K562 (cell line): ENCODE results near the gene ARL2. TPM values are rescaled to one million over a fixed set of nuclear protein-coding genes. Genes with fewer than 3 reads are reported as not detected.

Source experiments
- CCNT2 ChIP-seq: IDR thresholded peaks from 2 replicates; pipeline ENCODE4 v1.6.1; 2011; ENCODE audit warnings: borderline replicate concordance, low read depth, mild to moderate bottlenecking, moderate library complexity, mixed read lengths, low read length; ENCODE audit not compliant: insufficient read length; ENCODE audit errors: extremely low read depth
- CREB5 ChIP-seq: fragments of 250-450 bp; sonication (Bioruptor Pico); IDR thresholded peaks from 2 replicates; pipeline ENCODE4 v1.5.0; 2020; ENCODE audit warnings: mild to moderate bottlenecking
- E2F6 ChIP-seq, 2 experiments: IDR thresholded peaks; 2 replicates each; pipeline ENCODE4 v1.6.1; 2011; ENCODE audit warnings: borderline replicate concordance in 1 of 2, control low read depth in 1 of 2, low read depth in 1 of 2, low read length in 1 of 2, mild to moderate bottlenecking in 1 of 2, mixed read lengths in 1 of 2, moderate library complexity in 1 of 2; ENCODE audit not compliant: insufficient read depth in 1 of 2, insufficient read length in 1 of 2, poor library complexity in 1 of 2, severe bottlenecking in 1 of 2; ENCODE audit errors: extremely low read depth in 1 of 2
- ETS2 ChIP-seq: IDR thresholded peaks from 2 replicates; pipeline ENCODE4 v1.6.1; 2016; ENCODE audit warnings: borderline replicate concordance, missing genetic modification characterization, mild to moderate bottlenecking, moderate library complexity, missing compliant biosample characterization; ENCODE audit not compliant: poor library complexity, severe bottlenecking
- MEF2D ChIP-seq: conservative IDR thresholded peaks from 2 replicates; pipeline ENCODE4 v1.6.1; 2016; ENCODE audit warnings: low read depth, missing genetic modification characterization, missing compliant biosample characterization
- NR3C1 ChIP-seq: sonication (generic); formaldehyde crosslinking; IDR thresholded peaks from 2 replicates; pipeline ENCODE4 v1.8.1; 2022; ENCODE audit warnings: missing genetic modification reagents
- POLR2H ChIP-seq: IDR thresholded peaks from 2 replicates; pipeline ENCODE4 v1.6.1; 2016; ENCODE audit warnings: missing genetic modification characterization, low read depth, mild to moderate bottlenecking, control low read depth, missing compliant biosample characterization, moderate library complexity
- PTBP1 ChIP-seq: fragments of 200-400 bp; formaldehyde crosslinking; IDR thresholded peaks from 2 replicates; pipeline ENCODE4 v1.6.1; 2017; ENCODE audit warnings: low read depth, low read length
- RFX5 ChIP-seq: IDR thresholded peaks from 2 replicates; pipeline ENCODE4 v1.6.1; 2011; ENCODE audit warnings: low read depth, mild to moderate bottlenecking, improper control_type of control experiment, low read length
- TAF7 ChIP-seq: fragments of 450-650 bp; IDR thresholded peaks from 2 replicates; pipeline ENCODE4 v1.6.1; 2016; ENCODE audit warnings: missing genetic modification characterization, missing compliant biosample characterization
- TGIF2 ChIP-seq: sonication (generic); formaldehyde crosslinking; IDR thresholded peaks from 2 replicates; pipeline ENCODE4 v1.8.1; 2022; ENCODE audit warnings: mild to moderate bottlenecking, missing genetic modification reagents, moderate library complexity
- ZBTB43 ChIP-seq: sonication (generic); formaldehyde crosslinking; IDR thresholded peaks from 2 replicates; pipeline ENCODE4 v1.8.0; 2023; ENCODE audit warnings: mild to moderate bottlenecking, missing genetic modification reagents
- ZNF407 ChIP-seq: fragments of 450-650 bp; IDR thresholded peaks from 2 replicates; pipeline ENCODE4 v1.6.1; 2016; ENCODE audit warnings: low read depth
- ZNF586 ChIP-seq: fragments of 450-650 bp; formaldehyde crosslinking; conservative IDR thresholded peaks from 2 replicates; pipeline ENCODE4 v1.4.0; 2020; ENCODE audit warnings: mild to moderate bottlenecking, moderate library complexity
- polyA plus RNA-seq, 8 experiments: library from polyadenylated mRNA; depleted of rRNA in 4 of 8; stranded (reverse) in 5 of 8; unstranded in 3 of 8; fragments of >200 nt; fragmentation: Nextera tagmentation in 2 of 8; fragmentation: Illumina TruSeq in 1 of 8; extraction: Ambion mirVana in 2 of 8; extraction: Trizol in 1 of 8; gene quantifications; 2 replicates each; pipeline versions ENCODE4 v1.2.1 to v1.2.3, GENCODE V29; 2011 to 2014; ENCODE audit warnings: inconsistent platforms in 1 of 8, missing spikeins in 1 of 8
- total RNA-seq, 7 experiments: library from RNA; depleted of rRNA in 6 of 7; stranded (reverse); fragments of >200 nt in 6 of 7; fragmentation: Illumina TruSeq in 2 of 7; extraction: Trizol in 2 of 7; gene quantifications; 2 replicates each; pipeline versions ENCODE4 v1.2.1 to v1.2.3, GENCODE V29; 2011 to 2021; ENCODE audit warnings: low replicate concordance in 1 of 7

Gene ARL2
- total and polyA plus RNA-seq, 9 of the 15 experiments (the other 6 are each of a cell fraction or from before 2014, with no cell fraction given) = 5.7 to 154 (median 92.2) TPM

GRCh38 chr11:65027213-65028067 is 13.5 kb downstream of the ARL2 start, which contains the start of gene SNX15 (continued):
- no peak for TF ChIP-seq ZNF407
- no peak for TF ChIP-seq ZNF586
- TF ChIP-seq CCNT2 = peak; percentile 81
- TF ChIP-seq CREB5 (CRISPR knock-in tag) = no peak
- TF ChIP-seq NR3C1 (CRISPR knock-in tag) = no peak
- no peak for TF ChIP-seq PTBP1
- TF ChIP-seq E2F6 (IDR thresholded peaks at IDR 0.05; ENCODE audit: borderline replicate concordance in 1 of 2, extremely low read depth in 1 of 2, insufficient read depth in 1 of 2, insufficient read length in 1 of 2, low read depth in 1 of 2, low read length in 1 of 2, poor library complexity in 1 of 2, severe bottlenecking in 1 of 2) = peak; percentile 86 to 88
- TF ChIP-seq RFX5 = no peak
- peak; percentile 39; the same call in 1 of the 2 replicates for TF ChIP-seq POLR2H (tag)
- TF ChIP-seq TGIF2 (CRISPR knock-in tag) = no peak; the same call in 1 of the 2 replicates
- TF ChIP-seq TAF7 (tag) = no peak
- no peak for TF ChIP-seq MEF2D
- TF ChIP-seq ZBTB43 = no peak
- TF ChIP-seq ETS2 (tag) = no peak
